GM18951 (cell line): ENCODE measurements around the gene ARPC3.

Source experiments
- POLR2A ChIP-seq: IDR thresholded peaks from 4 replicates; pipeline ENCODE4 v1.6.1; 2011; ENCODE audit warnings: mild to moderate bottlenecking; ENCODE audit not compliant: insufficient read length, insufficient read depth; ENCODE audit errors: extremely low read depth
- in situ Hi-C: fragments of 300-500 bp; cut with MboI; formaldehyde crosslinking; loops from one replicate; pipeline ENCODE4 v1.12.0; 2022; ENCODE audit warnings: low sequenced_read_pairs, mixed read lengths, inconsistent platforms; ENCODE audit not compliant: unreplicated experiment

ARPC3 gene

GRCh38 chr12:110449799-110450497, at the start of gene ARPC3:
Gene ARPC3, minus strand, starts transcription at chr12:110450337. Its CDS starts 77 bp downstream, at chr12:110450260.
- TF ChIP-seq POLR2A: peak; percentile 82
- in situ Hi-C loops: loop anchor here (25.0 kb wide), 1 partner anchor 387 kb away; the partner anchor contains the start of gene CCDC63

GRCh38 chr12:110498984-110499706, 49.0 kb upstream of the ARPC3 start:
- TF ChIP-seq POLR2A: no peak
- in situ Hi-C loops: no loop called here

- in situ Hi-C loops: no loop called here
Measured at GRCh38 chr12:110475426-110475825, 25.3 kb upstream of the ARPC3 start.

GRCh38 chr12:110468214-110469048, 18.3 kb upstream of the ARPC3 start, which contains the start of the genes FAM216A and GPN3:
Gene FAM216A, plus strand, starts transcription at chr12:110468845. Its CDS starts 31 bp downstream, at chr12:110468876.
Gene GPN3, minus strand, starts transcription at chr12:110468257. Its CDS starts 54 bp downstream, at chr12:110468203.
- TF ChIP-seq POLR2A: peak; percentile 78
- in situ Hi-C loops: loop anchor here (10.0 to 25.0 kb wide), 2 partner anchors 136 to 369 kb away; partner anchors contain the start of gene CCDC63

More at GRCh38 chr12:110475426-110475825, 25.3 kb upstream of the ARPC3 start:
- TF ChIP-seq POLR2A: no peak

DNA sequence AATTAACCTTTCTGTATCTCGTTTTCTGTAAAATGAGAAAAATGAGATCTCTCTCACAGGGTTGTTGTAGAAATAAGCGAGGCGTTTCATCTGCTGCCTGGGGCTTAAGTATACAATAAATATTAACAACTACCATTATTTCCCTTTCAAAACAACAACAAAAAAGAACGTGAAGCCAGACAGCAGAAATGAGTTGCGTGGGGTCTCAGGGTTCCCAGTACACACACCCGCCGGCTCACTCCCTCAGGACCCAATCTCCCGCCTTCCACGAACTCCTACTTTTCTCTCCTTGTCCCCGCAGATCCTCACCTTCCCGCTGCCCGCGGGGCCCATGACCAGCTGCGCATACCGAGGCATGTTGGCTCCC, 17.7 kb upstream of the ARPC3 start:
- in situ Hi-C loops: loop anchor here (10.0 to 25.0 kb wide), 2 partner anchors 137 to 369 kb away; partner anchors contain the start of gene CCDC63
- TF ChIP-seq POLR2A: no peak

DNA sequence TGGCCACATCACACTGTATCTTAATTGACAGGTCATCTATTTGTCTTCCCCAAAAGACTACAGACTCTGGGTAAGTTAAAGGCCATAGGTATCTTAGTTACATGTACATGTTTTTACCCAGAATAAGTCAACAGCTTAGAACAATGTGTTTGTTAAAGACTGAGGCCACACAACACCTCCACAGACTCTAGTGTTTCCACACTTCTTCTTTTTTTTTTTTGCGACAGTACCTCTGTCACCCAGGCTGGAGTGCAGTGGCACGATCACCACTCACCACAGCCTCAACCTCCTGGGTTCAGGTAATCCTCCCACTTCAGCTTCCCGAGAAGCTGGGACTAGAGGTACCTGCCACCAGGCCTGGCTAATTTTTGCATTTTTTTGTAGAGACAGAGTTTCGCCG, 16.7 kb upstream of the ARPC3 start:
- no peak for TF ChIP-seq POLR2A
- in situ Hi-C loops: loop anchor here (10.0 to 25.0 kb wide), 2 partner anchors 138 to 371 kb away; partner anchors contain the start of gene CCDC63

GRCh38 chr12:110465765-110466164, 15.6 kb upstream of the ARPC3 start:
- in situ Hi-C loops: loop anchor here (10.0 to 25.0 kb wide), 2 partner anchors 139 to 372 kb away; partner anchors contain the start of gene CCDC63

DNA sequence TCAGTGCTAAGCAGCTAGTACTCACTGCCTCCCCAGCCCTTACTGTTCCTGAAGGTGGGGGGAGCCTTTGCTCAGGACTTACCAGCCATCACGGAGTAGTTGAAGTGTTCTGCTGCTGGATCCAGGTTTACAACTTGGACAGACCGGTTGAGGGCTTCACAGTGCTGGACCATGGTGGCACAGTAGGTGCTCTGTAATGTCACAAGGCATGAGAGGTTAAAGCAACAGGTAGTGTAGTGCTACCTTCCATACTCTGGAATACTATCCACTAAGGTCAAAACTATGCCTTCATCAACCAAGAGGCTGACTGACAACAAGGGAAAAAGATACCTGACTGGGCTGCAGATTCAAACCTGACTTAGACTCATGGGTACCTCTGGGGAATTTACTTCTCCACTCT, 14.9 kb upstream of the ARPC3 start:
- TF ChIP-seq POLR2A: no peak
- in situ Hi-C loops: loop anchor here (10.0 to 25.0 kb wide), 2 partner anchors 140 to 372 kb away; partner anchors contain the start of gene CCDC63

GRCh38 chr12:110461189-110461588, 11.1 kb upstream of the ARPC3 start:
- in situ Hi-C loops: loop anchor here (10.0 to 25.0 kb wide), 2 partner anchors 144 to 376 kb away; partner anchors contain the start of gene CCDC63

DNA sequence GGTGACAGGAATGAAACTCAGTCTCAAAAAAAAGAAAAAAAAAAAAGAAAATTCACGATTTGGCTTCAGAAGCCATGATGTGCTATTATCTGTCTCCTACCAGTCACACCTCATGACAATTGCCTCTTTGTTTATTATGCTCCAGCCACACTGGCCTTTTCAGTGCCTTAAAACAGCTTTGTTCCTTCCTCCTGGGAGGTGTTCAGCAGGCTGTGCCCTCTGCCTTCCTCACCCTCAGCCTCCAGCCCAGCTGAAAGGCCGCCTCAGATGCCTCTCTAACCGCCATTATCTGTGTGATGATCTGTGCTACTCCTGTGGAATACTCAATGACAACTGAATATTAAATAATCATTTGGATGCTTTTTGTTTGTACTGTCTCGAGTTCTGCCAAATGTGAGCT, 8.6 kb upstream of the ARPC3 start:
- in situ Hi-C loops: loop anchor here (25.0 kb wide), 1 partner anchor 379 kb away; the partner anchor contains the start of gene CCDC63

GRCh38 chr12:110453569-110454296, 3.6 kb upstream of the ARPC3 start:
- in situ Hi-C loops: loop anchor here (25.0 kb wide), 1 partner anchor 384 kb away; the partner anchor contains the start of gene CCDC63
- TF ChIP-seq POLR2A: no peak

More for the DNA sequence above, 8.6 kb upstream of the ARPC3 start:
- no peak for TF ChIP-seq POLR2A

DNA sequence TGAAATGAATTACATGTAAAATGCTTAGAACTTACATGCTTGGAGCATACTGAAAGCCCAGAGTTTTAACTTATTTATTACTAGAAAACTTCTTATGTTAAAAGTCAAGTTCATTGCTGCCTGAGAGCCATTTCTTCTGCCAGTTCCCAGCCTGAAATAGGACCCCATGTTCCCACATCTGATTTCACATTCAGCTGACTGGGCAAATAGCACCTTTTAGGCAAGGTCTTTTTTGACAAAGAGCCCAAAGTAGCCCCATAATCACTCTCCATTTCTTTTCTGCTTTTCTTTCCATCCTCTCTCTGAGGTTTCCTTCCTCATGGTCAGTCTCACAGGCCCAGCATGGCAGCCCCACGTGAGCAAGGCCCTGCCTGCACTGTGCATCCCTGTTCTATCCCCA, 1.1 kb upstream of the ARPC3 start:
- in situ Hi-C loops: loop anchor here (25.0 kb wide), 1 partner anchor 386 kb away; the partner anchor contains the start of gene CCDC63
- TF ChIP-seq POLR2A: no peak

DNA sequence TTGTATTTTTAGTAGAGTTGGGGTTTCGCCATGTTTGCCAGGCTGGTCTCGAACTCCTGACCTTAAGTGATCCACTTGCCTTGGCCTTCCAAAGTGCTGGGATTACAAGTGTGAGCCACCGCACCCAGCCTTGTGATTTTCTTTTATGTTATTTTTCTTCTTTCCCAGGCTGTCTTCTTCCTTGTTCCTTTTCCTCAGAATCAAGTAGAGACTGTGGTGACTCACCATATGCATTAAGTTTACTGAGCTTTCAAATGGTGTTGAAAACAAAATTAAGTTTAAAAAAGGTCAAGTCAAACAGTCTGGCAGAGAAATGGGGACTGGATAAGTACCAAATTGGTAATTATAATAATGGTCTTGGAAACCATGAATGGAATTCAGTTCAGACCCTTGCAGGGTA, 5.7 kb downstream of the ARPC3 start:
- in situ Hi-C loops: no loop called here
- no peak for TF ChIP-seq POLR2A
